GM12801 (cell line): ENCODE results near the gene TMEM92.

Experiments
- TF ChIP-seq, protein P1 (sequence below): IDR thresholded peaks from one replicate; pipeline ENCODE4 v1.5.1; 2011; ENCODE audit warnings: control low read depth; ENCODE audit not compliant: insufficient read length; ENCODE audit errors: extremely low read depth

TMEM92 gene

DNA sequence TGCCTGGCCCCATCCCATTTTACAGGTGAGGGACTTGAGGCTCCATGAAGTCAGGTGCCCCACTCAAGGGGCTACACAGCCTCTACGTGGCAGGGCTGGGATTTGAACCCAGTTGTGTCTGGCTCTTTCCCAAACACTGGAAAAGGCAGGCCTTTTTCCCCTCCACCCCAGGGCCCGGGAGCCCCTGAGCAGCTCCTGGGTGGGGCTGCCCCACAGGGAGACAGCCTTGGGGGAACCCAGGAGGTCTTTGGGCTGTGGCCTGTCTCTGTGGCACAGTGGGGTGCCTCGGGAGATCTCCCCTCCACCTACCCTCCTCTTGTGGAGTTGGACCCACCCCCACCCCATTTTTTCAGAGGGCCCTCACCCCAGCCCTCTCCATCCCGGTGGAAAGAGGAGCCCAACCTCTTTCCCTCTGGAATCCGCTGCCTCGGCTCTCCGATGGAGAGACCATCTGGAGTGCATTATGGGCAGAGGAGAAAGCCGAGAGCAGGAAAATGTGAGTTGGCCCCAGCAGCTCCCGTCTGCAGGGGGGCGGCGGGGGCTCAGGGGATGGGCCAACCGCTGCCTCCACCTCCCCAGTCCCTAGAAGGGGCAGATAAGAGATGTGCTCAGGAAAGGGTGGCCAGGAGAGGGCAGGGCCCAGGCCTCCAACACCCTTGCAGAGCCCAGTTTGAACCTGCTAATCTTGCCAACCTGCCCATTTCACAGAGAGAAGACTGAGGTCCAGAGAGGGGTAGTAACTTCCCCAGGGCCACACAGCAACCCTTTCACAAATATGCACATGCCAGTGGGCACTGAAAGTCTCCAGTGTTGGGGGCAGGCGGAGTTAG, 15.4 kb upstream of the TMEM92 start:
- TF ChIP-seq, protein P1, sequence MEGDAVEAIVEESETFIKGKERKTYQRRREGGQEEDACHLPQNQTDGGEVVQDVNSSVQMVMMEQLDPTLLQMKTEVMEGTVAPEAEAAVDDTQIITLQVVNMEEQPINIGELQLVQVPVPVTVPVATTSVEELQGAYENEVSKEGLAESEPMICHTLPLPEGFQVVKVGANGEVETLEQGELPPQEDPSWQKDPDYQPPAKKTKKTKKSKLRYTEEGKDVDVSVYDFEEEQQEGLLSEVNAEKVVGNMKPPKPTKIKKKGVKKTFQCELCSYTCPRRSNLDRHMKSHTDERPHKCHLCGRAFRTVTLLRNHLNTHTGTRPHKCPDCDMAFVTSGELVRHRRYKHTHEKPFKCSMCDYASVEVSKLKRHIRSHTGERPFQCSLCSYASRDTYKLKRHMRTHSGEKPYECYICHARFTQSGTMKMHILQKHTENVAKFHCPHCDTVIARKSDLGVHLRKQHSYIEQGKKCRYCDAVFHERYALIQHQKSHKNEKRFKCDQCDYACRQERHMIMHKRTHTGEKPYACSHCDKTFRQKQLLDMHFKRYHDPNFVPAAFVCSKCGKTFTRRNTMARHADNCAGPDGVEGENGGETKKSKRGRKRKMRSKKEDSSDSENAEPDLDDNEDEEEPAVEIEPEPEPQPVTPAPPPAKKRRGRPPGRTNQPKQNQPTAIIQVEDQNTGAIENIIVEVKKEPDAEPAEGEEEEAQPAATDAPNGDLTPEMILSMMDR: no peak

DNA sequence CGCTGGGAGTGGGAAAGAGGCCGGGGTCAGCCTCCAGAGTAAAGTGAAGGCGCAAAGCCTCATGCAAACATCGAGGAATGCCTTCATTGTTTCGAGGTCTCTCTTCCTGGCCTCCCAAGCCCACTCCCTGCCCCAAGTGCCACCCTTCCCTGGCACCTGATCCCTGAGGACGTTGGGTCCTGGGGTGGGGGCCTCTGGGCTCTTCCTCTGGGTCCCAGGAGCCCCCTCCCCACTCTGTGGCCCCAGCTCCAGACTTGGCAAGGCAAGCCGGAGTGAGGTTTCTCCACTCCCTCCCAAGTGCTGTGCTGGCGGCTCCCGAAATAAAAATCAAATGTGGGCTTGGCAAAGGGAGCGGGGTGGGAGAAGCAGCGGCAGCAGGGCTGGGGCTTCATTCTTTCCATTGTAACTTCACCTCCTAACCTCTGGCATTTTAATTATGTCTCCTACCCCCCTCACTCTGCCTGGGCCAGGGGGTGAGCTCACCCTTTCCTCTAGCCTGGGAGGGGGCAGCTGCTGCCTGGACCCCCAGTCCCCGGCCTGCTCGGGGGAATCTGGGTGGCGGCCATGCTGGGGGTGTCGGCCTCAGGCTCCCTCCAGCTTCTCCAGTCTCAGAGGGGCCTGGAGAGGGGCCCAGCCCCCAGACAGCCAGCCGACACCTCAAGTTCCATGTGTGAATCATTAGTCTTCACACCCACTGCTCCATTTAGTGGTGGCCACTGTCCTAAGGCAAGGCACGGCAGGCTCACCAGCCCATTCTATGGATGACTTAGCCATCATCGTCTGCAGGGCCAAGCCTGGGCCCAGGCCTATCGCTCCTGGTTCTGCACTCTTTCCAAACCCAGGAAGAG, 14.6 kb upstream of the TMEM92 start:
- TF ChIP-seq, protein P1: no peak

DNA sequence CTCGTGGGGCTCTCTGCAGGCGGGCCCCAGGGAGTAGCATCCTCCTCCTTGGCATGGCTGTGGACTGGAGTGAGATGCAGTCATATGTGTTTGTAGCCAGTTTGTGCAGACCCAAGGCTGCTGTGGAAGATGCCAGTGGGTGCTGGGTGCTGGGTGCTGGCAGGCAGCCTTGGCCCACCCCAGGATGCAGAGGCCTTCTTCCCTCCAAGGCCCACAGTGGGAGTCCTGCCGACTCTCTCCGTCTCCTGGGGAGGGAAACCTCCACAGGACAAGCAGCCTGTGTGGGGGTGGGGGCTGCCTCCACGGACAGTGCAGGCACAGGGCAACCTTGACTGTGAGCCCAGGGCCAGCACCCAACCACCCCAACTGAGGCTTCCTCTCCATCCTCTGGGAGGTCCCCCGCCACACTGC, 13.8 kb upstream of the TMEM92 start:
- TF ChIP-seq, protein P1: no peak

DNA sequence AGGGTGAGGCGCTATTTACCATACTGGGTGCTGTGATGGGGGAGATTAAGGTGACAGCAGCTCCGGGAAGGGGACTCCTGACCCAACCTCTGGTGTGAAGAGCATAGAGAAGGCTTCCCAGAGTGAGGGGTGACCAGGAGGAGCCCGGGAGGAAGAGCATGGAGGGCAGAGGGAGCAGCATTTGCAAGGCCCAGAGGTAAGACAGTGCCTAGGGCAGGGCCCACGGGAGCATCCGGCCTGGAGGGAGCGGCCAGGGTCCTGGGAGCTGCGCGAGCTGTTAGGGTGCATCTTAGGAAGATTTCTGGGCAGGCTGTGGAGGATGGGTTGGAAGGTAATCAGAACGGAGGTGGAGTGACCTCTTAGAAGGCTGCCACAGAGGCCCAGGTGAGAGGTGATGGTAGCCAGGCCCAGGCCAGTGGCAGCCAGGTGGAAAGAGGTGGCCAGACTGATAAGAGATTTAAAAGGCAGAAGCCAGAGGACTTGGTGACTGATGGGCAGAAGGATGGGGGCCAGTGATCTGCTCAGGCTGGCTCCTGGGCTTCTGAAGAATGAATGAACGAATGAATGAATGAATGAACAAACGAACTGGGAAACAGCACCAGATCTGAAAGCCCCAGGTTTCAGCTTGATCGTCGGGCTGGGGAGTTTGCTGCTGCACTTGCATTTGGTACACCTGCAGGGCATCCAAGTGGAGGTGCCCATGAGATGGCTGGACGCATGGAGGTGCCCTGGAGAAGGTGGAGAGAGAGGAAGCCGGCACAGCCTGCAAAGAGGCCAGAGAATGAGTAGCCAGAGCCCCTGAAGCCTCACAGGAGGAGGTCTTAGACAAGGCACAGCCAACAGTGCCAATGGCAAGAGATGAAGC, 13.0 kb upstream of the TMEM92 start:
- TF ChIP-seq, protein P1: no peak

DNA sequence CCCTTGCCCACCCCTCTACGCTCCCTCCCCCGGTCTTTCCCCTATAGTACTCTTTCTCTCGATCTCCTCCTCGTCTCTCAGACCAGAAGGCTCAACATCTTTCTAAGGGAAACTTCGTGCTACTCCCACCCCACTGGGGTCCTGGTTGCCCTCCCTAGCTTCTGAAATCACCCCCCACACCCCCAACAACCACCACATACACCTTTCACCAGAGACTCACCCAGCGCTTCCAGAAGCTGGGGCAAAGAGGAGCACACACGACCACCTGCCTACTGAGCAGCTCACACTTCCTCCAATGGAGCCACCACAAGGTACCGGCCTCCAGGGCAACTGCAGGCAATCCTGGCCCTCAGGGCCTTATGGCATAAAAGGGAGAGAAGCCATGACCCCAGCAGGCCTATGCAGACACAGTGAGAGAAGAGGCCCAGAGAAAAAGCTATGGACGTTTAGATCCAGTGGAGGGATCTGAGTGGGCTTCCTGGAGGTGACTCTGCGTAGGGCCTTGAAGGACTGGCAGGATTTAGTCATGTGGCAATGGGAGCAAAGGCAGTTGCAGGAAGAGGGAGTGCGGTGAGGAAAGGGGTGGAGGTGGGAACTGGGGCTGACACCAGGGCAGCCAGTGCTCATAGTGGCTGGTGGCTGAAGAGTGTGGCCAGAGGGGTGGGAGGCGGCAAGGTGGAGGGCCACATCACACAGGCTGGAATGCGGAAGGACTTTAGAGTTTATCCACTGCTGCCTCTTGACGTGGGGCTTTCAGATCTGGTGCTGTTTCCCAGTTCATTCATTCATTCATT, 12.1 kb upstream of the TMEM92 start:
- TF ChIP-seq, protein P1: no peak

DNA sequence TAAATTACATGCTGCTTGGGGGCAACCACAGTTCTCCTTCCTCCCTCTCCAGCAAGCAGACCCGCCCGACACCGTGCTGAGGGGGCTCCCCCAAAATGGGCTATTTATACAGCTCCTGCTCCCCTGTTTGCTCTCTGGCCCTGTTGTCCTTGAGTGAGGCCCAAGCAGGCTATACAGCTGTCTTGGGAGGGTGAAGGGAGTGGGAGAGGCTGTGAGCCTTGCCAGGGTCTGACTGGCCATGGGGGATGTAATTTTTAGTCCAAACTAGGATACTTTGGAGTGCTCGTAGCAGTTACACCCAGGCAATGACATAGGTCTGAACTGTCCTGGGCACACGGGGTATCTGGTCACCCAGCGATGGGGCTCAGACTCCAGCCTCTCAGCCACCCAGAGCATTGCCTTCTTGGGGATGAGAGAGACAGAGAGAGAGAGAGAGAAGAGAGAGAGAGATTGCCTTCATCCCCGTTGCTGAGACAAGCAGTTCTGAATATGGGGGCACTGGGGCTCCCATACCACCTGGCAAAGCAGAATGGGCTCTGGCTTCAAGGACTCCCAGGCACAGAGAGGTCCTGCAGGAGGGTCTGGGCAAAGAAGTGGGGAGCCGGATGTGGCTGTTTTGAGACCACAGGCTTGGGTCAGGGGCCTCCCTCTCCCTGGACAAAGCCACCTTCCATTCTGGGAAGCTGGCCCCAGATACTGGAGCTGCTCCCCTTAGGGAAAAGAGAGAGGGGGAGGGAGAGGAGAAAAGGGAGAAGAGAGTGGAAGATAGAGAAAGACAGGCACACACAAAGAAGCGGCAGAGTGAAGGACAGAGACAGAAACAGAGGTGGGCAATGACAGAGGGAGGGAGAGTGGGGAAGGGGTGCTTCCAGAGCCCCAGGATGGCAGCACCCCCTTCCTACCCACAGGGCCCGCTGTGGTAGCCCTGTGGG, 10.7 kb upstream of the TMEM92 start:
- TF ChIP-seq, protein P1: no peak
